Adipose tissue (tissue), 3 donors: ENCODE measurements around the gene UQCC2. TPM values are rescaled to one million over a fixed set of nuclear protein-coding genes. Genes with fewer than 3 reads are reported as not detected.

Source experiments
- H3K27ac ChIP-seq: one replicate; pipeline ENCODE4 v1.5.1; 2013; ENCODE audit warnings: low read depth, low read length
- WGBS, 3 donors: extraction: QIAGEN DNeasy Blood & Tissue Kit; methylation state at CpG; one replicate each; pipeline ENCODE4 v1.1.7; 2013; 5-methylcytosine and 5-hydroxymethylcytosine counted together
- polyA plus RNA-seq, 3 donors: library from polyadenylated mRNA; stranded (reverse); fragments of 200-250 nt; gene quantifications; one replicate each; pipeline ENCODE4 v1.2.3, GENCODE V29; 2013
- donor health status: healthy with polysubstance abuse.
- donor health status: Bipolar disorder and iron deficiency.
- donor health status: healthy.

The UQCC2 gene
- polyA plus RNA-seq, 3 donors: 31.1 to 78.1 (median 52.3) TPM

- WGBS, 3 donors: 81 to 92% (median 90%) methylated on average over 7 of the region's 7 CpGs
- H3K27ac ChIP-seq: no peak overlapping the region
These were observed 34.0 kb upstream of the UQCC2 start for GRCh38 chr6:33745548-33745947.

- no peak overlapping the region for H3K27ac ChIP-seq
These were observed 33.5 kb upstream of the UQCC2 start for GRCh38 chr6:33744895-33745546.

GRCh38 chr6:33744001-33744848 is 32.7 kb upstream of the UQCC2 start:
- H3K27ac ChIP-seq: no peak overlapping the region
- 28 to 32% (median 30%) methylated on average over 11 of the region's 11 CpGs for WGBS, 3 donors

More at GRCh38 chr6:33744895-33745546, 33.5 kb upstream of the UQCC2 start:
- WGBS, 3 donors: 74 to 79% (median 75%) methylated on average over 13 of the region's 13 CpGs

GRCh38 chr6:33742837-33743236 is 31.3 kb upstream of the UQCC2 start:
- WGBS, 3 donors: 46 to 80% (median 54%) methylated on average over 7 of the region's 7 CpGs
- no peak overlapping the region for H3K27ac ChIP-seq

- 50 to 70% (median 51%) methylated on average over 9 of the region's 9 CpGs for WGBS, 3 donors
These were observed 30.6 kb upstream of the UQCC2 start for GRCh38 chr6:33742092-33742491.

GRCh38 chr6:33740794-33741193 is 29.3 kb upstream of the UQCC2 start:
- no peak overlapping the region for H3K27ac ChIP-seq
- WGBS, 3 donors: 35 to 92% (median 85%) methylated on average over 5 of the region's 5 CpGs

More at GRCh38 chr6:33742092-33742491, 30.6 kb upstream of the UQCC2 start:
- H3K27ac ChIP-seq: no peak overlapping the region

GRCh38 chr6:33740204-33740608 is 28.7 kb upstream of the UQCC2 start:
- H3K27ac ChIP-seq: no peak overlapping the region
- WGBS, 3 donors: 44 to 70% (median 54%) methylated on average over 6 of the region's 6 CpGs

GRCh38 chr6:33739571-33739970 is 28.1 kb upstream of the UQCC2 start:
- 66 to 73% (median 67%) methylated on average over 5 of the region's 5 CpGs for WGBS, 3 donors
- no peak overlapping the region for H3K27ac ChIP-seq

GRCh38 chr6:33738879-33739278 is 27.4 kb upstream of the UQCC2 start:
- no peak overlapping the region for H3K27ac ChIP-seq
- 92 to 98% (median 93%) methylated on average over 5 of the region's 5 CpGs for WGBS, 3 donors

GRCh38 chr6:33738153-33738552 is 26.7 kb upstream of the UQCC2 start:
- WGBS, 3 donors: 83 to 95% (median 84%) methylated on average over 9 of the region's 9 CpGs
- H3K27ac ChIP-seq: no peak overlapping the region

GRCh38 chr6:33737267-33738026 is 25.9 kb upstream of the UQCC2 start:
- no peak overlapping the region for H3K27ac ChIP-seq
- WGBS, 3 donors: 73 to 88% (median 84%) methylated on average over 15 of the region's 15 CpGs

GRCh38 chr6:33735216-33735615 is 23.7 kb upstream of the UQCC2 start:
- H3K27ac ChIP-seq: no peak overlapping the region
- 87 to 91% (median 88%) methylated on average over 18 of the region's 18 CpGs for WGBS, 3 donors

GRCh38 chr6:33733709-33734007 is 22.2 kb upstream of the UQCC2 start:
- no peak overlapping the region for H3K27ac ChIP-seq
- 91 to 95% (median 94%) methylated on average over 8 of the region's 8 CpGs for WGBS, 3 donors

- WGBS, 3 donors: 81 to 86% (median 84%) methylated on average over 13 of the region's 13 CpGs
- no peak overlapping the region for H3K27ac ChIP-seq
These were observed 21.6 kb upstream of the UQCC2 start for GRCh38 chr6:33732817-33733708.

- 86 to 91% (median 91%) methylated on average over 6 of the region's 6 CpGs for WGBS, 3 donors
- no peak overlapping the region for H3K27ac ChIP-seq
These were observed 20.9 kb upstream of the UQCC2 start for GRCh38 chr6:33732385-33732784.

GRCh38 chr6:33731751-33732282 is 20.3 kb upstream of the UQCC2 start:
- H3K27ac ChIP-seq: no peak overlapping the region
- WGBS, 3 donors: 31 to 88% (median 87%) methylated on average over 8 to 9 of the region's 9 CpGs

GRCh38 chr6:33731035-33731434 is 19.5 kb upstream of the UQCC2 start:
- no peak overlapping the region for H3K27ac ChIP-seq

GRCh38 chr6:33730611-33731010 is 19.1 kb upstream of the UQCC2 start:
- no peak overlapping the region for H3K27ac ChIP-seq
- 64 to 84% (median 83%) methylated on average over 10 of the region's 10 CpGs for WGBS, 3 donors

More at GRCh38 chr6:33731035-33731434, 19.5 kb upstream of the UQCC2 start:
- 74 to 86% (median 82%) methylated on average over 7 of the region's 7 CpGs for WGBS, 3 donors
